Measurements from ENCODE around the gene PKD2.

GRCh38 chr4:88091378-88091777 lies 83.9 kb downstream of the PKD2 start:
- TF ChIP-seq CTCF (IDR thresholded peaks at IDR 0.05) = no peak
- no peak for TF ChIP-seq POLR2A (IDR thresholded peaks at IDR 0.05)

All from adrenal gland (tissue), 5 donors.